NCI-H2196 (cell line): ENCODE results near the gene SLC22A1.
"Not testable (repeated sequence)": the region's sequence is repeated elsewhere in the genome, so short reads cannot be mapped to it uniquely, and the experiment has no call there.

Experiments
- DNase-seq: peaks from one replicate; lab custom pipeline; 2025; ENCODE audit not compliant: unreplicated experiment; lab: John Stamatoyannopoulos, UW

The SLC22A1 gene

GRCh38 chr6:160121558-160121957 lies at the start of gene SLC22A1:
SLC22A1 (plus strand) TSS chr6:160121815; CDS start chr6:160121936, 121 bp downstream.
- DNase-seq: no peak

- DNase-seq: no peak
Measured at GRCh38 chr6:160073272-160073671, 48.3 kb upstream of the SLC22A1 start.

- DNase-seq: no peak
Measured at GRCh38 chr6:160076009-160076408, 45.6 kb upstream of the SLC22A1 start.

- no peak for DNase-seq
Measured at GRCh38 chr6:160077024-160077423, 44.6 kb upstream of the SLC22A1 start.

DNA sequence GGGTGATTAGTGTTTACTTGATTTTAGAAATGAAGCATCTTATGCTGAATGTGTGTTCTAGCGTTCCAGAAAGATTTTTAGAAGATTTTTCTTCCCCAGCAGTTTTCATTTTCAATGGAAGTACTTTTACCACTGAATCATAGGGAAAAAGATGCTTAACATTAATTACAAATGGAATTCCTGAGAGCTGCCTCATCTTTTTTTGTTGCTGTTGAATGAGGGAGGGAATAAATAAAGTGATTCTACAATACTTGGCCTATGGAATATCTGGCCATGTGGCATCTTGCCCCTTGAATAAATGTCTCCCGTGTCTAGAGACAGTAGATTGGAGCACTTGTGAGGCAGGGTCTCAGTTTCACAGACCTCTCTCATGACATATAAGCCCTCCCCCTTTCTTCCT lies 44.1 kb upstream of the SLC22A1 start:
- no peak for DNase-seq

DNA sequence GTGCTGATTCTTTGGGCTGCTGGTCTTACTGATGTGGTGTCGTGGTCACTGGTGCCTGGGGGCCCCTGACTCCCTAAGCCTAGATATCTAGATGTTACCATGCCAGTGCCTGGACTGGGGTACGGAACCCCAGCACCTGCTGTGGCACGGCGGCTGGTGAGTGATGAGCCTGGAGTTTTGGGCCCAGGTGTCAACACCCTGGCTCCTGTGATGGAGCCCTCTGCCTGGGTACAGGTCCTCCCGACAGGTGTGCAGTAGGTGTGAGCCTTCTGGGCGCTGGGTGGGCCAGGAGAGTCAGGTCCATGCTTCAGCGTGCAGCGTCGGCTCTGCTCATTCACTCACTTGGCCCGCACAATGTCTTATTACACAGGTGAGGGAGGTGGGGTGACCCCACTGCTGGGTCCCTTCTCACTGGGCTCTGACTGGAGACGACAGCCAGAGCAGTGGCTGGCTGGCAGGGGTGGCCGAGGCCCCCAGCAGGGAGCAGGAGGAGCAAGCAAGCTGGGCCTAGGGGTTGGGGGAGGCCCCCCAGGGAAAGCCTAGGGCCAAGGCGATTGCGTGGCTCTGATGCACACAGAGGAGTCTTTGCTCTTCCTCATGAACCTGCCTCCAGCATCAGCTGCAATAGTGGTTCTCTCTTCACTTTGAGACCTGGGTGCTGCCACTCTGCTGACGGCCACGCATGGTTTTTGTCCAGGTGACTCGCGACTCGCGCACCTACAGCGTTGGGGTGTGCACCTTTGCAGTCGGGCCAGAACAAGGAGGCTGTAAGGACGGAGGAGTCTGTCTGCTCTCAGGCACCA lies 42.5 kb upstream of the SLC22A1 start:
- no peak for DNase-seq

- no peak for DNase-seq
Measured at GRCh38 chr6:160079686-160080043, 42.0 kb upstream of the SLC22A1 start.

DNA sequence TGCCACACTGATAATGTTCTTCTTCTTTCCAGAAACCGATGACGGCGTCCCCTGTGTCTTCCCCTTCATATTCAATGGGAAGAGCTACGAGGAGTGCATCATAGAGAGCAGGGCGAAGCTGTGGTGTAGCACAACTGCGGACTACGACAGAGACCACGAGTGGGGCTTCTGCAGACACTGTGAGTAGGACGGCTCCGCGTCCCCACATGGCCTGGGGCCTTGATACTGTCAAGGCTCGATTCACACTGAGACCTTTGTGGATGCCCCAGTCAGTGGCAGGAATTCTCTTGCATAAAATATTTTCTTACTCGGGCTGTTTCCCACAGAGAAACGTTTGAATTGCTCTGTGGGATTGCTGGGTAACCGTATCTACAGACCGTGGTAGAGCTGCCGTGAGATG lies 41.5 kb upstream of the SLC22A1 start:
- no peak for DNase-seq

DNA sequence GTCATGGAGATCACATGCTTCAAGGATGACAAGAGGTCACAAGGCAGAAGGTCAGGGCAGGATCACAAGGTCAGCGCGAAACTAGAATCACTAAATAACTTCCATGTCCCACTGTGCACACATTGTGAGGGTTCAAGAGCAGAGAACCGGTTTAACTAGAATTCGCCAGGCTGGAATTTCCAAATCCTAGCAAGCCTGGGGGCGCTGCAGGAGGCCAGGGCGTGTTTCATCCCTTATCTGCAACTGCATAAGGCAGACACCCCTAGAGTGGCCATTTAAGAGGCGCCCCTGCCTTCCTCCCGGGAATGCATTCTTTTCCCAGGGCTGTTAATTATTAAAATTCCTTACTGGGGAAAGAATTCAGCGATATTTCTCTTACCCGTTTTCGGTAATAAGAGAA lies 40.2 kb upstream of the SLC22A1 start:
- no peak for DNase-seq

GRCh38 chr6:160082627-160083026 lies 39.0 kb upstream of the SLC22A1 start:
- no peak for DNase-seq

DNA sequence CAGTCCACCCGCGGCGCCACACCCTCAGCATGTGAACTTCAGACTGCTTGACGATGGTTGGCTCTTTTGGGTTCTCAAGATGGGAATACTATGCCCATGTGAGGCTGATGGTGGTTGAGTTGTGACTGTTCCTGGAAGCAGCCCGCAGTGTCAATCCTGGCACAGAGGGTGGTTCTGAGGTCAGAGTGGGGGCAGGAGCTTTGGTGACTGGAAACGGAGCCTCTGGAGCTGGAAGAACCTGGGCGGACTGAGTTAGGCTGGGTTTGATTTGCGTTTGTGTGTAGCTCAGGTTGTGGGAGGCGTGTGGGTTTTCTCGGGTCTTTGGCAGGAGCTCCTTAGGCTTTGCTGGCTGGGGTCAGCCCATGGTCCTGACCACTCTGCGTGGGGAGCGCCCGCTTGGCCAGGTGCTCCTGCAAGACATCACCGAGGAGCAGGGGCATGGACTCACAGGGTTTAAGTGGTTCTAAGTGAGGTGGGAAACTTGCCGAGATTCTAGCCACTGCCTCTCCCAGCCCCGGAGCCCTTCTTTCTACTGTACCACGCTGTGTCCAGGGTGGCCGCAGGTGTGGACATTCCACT lies 37.3 kb upstream of the SLC22A1 start:
- no peak for DNase-seq

GRCh38 chr6:160085226-160085625 lies 36.4 kb upstream of the SLC22A1 start:
- no peak for DNase-seq

- DNase-seq: no peak
Measured at GRCh38 chr6:160085713-160086505, 35.7 kb upstream of the SLC22A1 start.

DNA sequence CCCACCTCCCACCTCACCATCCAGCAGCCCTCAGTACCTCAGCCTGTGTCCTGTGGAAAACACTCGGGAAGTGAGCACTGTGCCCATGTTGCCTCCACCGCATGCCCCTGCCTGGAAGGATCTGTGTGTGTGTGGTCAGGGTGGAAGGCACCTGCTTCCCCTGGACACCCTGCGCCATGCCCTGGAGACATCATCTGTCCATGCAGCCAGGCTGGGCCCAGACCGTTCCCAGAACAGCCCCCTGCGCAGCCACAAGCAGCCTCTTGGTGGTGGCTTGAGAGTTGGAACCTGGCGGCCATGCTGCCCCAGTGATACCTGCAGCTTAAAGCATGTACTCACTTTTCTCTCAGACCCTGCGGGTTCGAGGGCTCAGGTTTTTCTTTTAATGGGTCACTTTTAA lies 34.9 kb upstream of the SLC22A1 start:
- DNase-seq: no peak

GRCh38 chr6:160088069-160088783 lies 33.4 kb upstream of the SLC22A1 start:
- no peak for DNase-seq

DNA sequence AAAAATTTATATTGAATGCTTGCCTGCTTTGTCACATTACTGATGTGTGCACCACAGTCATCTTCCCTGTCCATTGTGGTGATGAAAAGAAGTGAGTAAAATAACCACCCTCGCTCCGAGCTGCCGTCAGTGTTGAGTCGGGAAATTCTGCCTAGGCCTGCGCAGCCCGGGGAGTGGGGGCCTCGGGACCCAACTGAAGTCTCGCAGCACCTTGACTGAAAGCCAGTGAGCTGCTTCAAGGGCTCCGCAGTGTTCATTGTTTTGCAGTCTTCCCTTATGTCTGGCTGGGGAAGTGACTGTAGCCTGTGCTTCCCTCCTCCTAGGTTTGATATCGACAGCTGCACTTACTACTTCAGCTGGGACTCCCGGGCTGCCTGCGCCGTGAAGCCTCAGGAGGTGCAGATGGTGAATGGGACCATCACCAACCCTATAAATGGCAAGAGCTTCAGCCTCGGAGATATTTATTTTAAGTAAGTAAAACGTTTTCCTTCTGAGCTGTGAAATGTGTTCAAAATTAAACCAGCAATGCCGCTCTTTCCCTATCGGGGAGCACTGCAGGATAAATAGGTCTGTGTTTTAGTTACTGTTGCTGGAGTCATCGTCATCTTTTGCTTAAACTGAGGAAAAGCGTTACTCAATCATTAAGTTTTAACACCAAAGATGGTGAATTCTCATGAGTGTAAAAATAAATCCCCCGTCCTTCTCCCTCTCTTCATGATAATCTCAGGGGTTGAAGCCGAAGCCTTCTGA lies 32.7 kb upstream of the SLC22A1 start:
- no peak for DNase-seq

DNA sequence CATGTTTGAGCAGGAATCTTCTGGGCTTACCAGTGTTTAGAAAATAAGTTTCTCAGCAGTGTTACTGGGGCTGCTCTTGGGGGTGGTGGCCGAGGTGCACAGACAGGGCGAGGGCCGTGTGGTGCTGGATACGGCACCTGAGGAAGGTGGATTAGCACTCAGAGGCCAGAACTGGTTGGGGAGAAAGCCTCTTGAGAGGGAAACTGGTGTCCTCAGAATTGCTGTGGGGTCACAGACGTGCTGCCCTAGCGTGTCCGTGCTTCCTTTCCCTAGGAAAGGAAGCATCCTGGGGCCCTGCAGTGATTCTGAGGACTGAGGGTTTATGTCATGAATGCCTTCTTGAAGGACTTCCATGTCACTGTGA lies 32.1 kb upstream of the SLC22A1 start:
- DNase-seq: no peak

DNA sequence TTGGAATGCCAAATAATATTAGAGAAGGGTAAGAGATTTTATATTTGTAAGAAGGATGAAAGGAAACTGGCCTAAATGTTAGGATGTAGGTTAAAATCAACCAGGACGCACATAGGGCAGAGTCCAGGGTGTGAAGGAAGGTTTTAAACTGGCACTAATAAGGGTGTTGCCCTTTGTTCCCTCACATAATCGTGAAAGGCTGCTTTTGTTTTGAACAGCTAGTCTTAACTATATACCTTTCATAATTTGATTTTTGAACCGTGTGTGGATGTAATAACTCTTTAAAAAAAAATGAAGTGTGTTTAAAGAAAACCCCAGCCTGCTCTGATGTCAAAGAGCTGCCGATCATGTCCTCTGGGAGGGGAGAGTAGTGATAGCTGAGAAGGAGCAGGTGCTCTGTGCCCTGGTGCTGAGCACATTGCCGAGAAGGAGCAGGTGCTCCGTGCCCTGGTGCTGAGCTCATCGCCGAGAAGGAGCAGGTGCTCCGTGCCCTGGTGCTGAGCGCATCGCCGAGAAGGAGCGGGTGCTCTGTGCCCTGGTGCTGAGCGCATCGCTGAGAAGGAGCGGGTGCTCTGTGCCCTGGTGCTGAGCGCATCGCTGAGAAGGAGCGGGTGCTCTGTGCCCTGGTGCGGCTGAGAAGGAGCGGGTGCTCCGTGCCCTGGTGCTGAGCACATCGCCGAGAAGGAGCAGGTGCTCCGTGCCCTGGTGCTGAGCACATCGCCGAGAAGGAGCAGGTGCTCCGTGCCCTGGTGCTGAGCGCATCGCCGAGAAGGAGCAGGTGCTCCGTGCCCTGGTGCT lies 31.0 kb upstream of the SLC22A1 start:
- not testable (repeated sequence) for DNase-seq

DNA sequence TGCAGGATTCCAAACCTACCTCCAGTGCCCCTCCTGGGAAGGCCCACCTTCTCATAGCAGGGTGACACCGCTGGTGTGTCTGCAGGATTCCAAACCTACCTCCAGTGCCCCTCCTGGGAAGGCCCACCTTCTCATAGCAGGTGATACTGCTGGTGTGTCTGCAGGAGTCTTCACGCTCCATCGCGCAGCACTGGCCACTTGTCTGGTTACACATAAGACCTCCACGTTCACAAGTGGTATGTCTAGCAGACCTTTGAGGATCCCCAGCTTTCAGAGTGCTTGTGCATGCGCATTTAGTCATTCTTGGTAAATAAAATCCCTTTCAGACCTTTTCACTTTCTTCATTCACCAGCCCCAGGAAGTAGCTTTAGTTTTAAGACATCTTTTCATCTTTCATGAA lies 29.4 kb upstream of the SLC22A1 start:
- DNase-seq: not testable (repeated sequence)

GRCh38 chr6:160092602-160093001 lies 29.0 kb upstream of the SLC22A1 start:
- DNase-seq: no peak
